ENCODE results near the gene KLK11. TPM values are rescaled to one million over a fixed set of nuclear protein-coding genes. Genes with fewer than 3 reads are reported as not detected.

KLK11 gene
- total RNA-seq, 1 donor from 2014 or later = not detected

- ChIA-PET CTCF (no interaction called here), POLR2A (no interaction called here)
- intact Hi-C loops (cut with micrococcal nuclease) = no loop called here
- Mint-ChIP-seq H3K27ac (no peak overlapping the region), H3K9me3 (no peaks in the 10 kb centered on the region), H3K27me3 (peaks cover 23% of the 10 kb centered on the region), H3K36me3 (ENCODE audit: low read depth) (no peaks in the 10 kb centered on the region), H3K4me1 (no peaks in the 10 kb centered on the region), H3K4me3 (no peak overlapping the region)
- ATAC-seq (ENCODE audit: low read depth) = no peak
- DNase-seq = no peak
- no peak for TF ChIP-seq CTCF (IDR thresholded peaks at IDR 0.05)
These were observed 21.2 kb downstream of the KLK11 start for GRCh38 chr19:51005248-51005647.

GRCh38 chr19:51003316-51003715 lies 23.1 kb downstream of the KLK11 start:
- DNase-seq (no peak), ATAC-seq (ENCODE audit: low read depth) (no peak)
- POLR2A ChIA-PET = no interaction called here
- CTCF ChIA-PET = no interaction called here
- no peak for TF ChIP-seq CTCF (IDR thresholded peaks at IDR 0.05)
- H3K9me3 Mint-ChIP-seq = no peaks in the 10 kb centered on the region
- no peak overlapping the region for H3K4me3 Mint-ChIP-seq
- intact Hi-C loops (cut with micrococcal nuclease) = no loop called here
- H3K27ac Mint-ChIP-seq = no peak overlapping the region
- H3K27me3 Mint-ChIP-seq = peaks cover 21% of the 10 kb centered on the region
- no peaks in the 10 kb centered on the region for H3K36me3 Mint-ChIP-seq (ENCODE audit: low read depth)
- no peaks in the 10 kb centered on the region for H3K4me1 Mint-ChIP-seq

- intact Hi-C loops (cut with micrococcal nuclease) = no loop called here
- DNase-seq = no peak
- ChIA-PET CTCF (interaction anchor here (0.6 kb wide), 1 partner anchor 719 kb away, joined by 4 read pairs; no protein-coding TSS in a partner anchor), POLR2A (no interaction called here)
- Mint-ChIP-seq H3K9me3 (no peaks in the 10 kb centered on the region), H3K36me3 (ENCODE audit: low read depth) (no peaks in the 10 kb centered on the region), H3K4me1 (no peaks in the 10 kb centered on the region), H3K27me3 (peaks cover 24% of the 10 kb centered on the region), H3K4me3 (no peak overlapping the region), H3K27ac (no peak overlapping the region)
- no peak for TF ChIP-seq CTCF (IDR thresholded peaks at IDR 0.05)
- ATAC-seq (ENCODE audit: low read depth) = no peak
These were observed 23.7 kb downstream of the KLK11 start for GRCh38 chr19:51002542-51003311.

GRCh38 chr19:51002089-51002532 lies 24.3 kb downstream of the KLK11 start:
- no peak overlapping the region for H3K4me3 Mint-ChIP-seq
- H3K27me3 Mint-ChIP-seq = peaks cover 24% of the 10 kb centered on the region
- DNase-seq = no peak
- intact Hi-C loops (cut with micrococcal nuclease) = no loop called here
- no peaks in the 10 kb centered on the region for H3K4me1 Mint-ChIP-seq
- ATAC-seq (ENCODE audit: low read depth) = no peak
- ChIA-PET CTCF (interaction anchor here (0.6 kb wide), 1 partner anchor 718 kb away, joined by 4 read pairs; no protein-coding TSS in a partner anchor), POLR2A (no interaction called here)
- no peaks in the 10 kb centered on the region for H3K9me3 Mint-ChIP-seq
- no peak overlapping the region for H3K27ac Mint-ChIP-seq
- no peaks in the 10 kb centered on the region for H3K36me3 Mint-ChIP-seq (ENCODE audit: low read depth)
- TF ChIP-seq CTCF (IDR thresholded peaks at IDR 0.05) = no peak

- Mint-ChIP-seq H3K27ac (no peak within 1 kb of the TSS), H3K9me3 (no peaks in the 10 kb centered on the region), H3K36me3 (ENCODE audit: low read depth) (no peaks in the 10 kb centered on the region), H3K4me1 (no peaks in the 10 kb centered on the region), H3K4me3 (no peak within 1 kb of the TSS), H3K27me3 (peaks cover 27% of the 10 kb centered on the region)
- DNase-seq (no peak), ATAC-seq (ENCODE audit: low read depth) (no peak)
- TF ChIP-seq CTCF (IDR thresholded peaks at IDR 0.05) = no peak
- CTCF ChIA-PET = no interaction called here
- POLR2A ChIA-PET = no interaction called here
- intact Hi-C loops (cut with micrococcal nuclease) = no loop called here
These were observed 24.9 kb downstream of the KLK11 start, which contains the start of gene KLK8 for GRCh38 chr19:51001515-51001914. Gene KLK8 (minus strand): TSS chr19:51001604. CDS start chr19:51001167, 437 bp downstream.

Measured in activated B cell treated with CpG ODN at 0.5 μM for 24 hours (primary cell).